Stimulated activated naive CD4-positive, alpha-beta T cell (primary cell): ENCODE results near the gene FKBP8.

Experiments
- DNase-seq, 6 experiments: peaks; one replicate each; lab custom pipeline; 2025; lab: John Stamatoyannopoulos, UW

The FKBP8 gene

DNA sequence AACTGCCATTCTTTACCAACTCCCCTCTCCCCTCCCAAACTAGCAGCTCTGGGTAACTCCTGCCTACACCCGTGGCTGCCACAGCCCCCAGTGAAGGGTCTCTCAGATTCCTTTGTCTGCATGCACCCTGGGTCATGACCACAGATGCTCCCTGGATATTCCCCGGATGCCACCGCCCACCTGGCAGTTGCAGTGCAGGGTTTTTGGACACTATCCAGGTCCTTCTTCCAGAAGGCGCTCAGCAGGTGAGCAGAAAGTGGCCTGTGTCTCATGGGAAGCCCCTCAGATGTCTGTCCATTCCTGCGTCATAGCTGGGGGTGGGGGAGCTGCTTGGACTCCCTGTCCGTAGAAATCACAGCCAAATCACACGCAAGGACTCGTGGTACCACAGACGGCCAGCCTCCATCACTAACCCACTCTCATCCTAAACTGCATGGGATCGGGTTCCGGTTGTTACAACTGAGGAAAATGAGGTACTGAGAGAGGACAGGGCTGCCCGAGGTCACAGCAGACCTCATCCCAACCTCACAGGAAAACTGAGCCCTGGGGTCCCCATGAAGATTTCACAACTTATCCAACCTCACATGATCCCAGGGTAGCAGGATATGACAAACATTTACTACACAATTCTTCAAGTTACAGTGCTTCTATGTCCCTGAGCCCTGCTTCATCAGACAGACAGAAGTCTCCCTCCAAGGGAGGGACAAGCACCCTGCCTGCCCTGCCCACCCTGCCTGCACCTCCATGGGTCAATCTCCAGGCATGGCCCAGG, 60.1 kb downstream of the FKBP8 start:
- DNase-seq, result no peak
